Measurements from ENCODE around the gene ANHX.

Gene ANHX

DNA sequence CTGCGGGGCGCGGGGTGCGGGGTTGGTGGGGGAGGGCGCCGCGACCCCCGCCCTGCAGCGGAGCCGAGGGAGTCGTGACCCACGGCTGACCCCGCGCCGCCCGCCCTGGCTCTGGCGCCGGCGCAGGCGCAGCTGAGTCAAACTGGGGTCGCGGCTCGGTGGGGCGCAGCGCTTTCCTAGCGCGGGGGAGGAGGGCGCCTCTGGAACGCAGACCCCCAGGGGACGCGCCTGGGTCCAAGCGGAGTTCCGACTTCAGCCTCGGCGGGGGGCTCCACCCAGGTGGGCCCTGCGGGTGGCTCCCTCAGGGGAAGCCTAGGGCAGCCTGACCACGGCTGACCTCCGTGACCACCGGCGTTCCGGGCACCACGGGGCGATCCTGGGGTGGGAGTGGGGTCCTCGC, 467 bp upstream of the ANHX start:
- no peak overlapping the region for H3K4me3 ChIP-seq (ENCODE audit: low read depth, low read length)
- CTCF ChIA-PET: no interaction called here
- no peak for DNase-seq (ENCODE audit: low read depth, low spot score)
- POLR2A ChIA-PET: no interaction called here
- TF ChIP-seq, protein P1, sequence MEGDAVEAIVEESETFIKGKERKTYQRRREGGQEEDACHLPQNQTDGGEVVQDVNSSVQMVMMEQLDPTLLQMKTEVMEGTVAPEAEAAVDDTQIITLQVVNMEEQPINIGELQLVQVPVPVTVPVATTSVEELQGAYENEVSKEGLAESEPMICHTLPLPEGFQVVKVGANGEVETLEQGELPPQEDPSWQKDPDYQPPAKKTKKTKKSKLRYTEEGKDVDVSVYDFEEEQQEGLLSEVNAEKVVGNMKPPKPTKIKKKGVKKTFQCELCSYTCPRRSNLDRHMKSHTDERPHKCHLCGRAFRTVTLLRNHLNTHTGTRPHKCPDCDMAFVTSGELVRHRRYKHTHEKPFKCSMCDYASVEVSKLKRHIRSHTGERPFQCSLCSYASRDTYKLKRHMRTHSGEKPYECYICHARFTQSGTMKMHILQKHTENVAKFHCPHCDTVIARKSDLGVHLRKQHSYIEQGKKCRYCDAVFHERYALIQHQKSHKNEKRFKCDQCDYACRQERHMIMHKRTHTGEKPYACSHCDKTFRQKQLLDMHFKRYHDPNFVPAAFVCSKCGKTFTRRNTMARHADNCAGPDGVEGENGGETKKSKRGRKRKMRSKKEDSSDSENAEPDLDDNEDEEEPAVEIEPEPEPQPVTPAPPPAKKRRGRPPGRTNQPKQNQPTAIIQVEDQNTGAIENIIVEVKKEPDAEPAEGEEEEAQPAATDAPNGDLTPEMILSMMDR (IDR thresholded peaks at IDR 0.05; ENCODE audit: insufficient read depth, low read length, missing control alignments): no peak

DNA sequence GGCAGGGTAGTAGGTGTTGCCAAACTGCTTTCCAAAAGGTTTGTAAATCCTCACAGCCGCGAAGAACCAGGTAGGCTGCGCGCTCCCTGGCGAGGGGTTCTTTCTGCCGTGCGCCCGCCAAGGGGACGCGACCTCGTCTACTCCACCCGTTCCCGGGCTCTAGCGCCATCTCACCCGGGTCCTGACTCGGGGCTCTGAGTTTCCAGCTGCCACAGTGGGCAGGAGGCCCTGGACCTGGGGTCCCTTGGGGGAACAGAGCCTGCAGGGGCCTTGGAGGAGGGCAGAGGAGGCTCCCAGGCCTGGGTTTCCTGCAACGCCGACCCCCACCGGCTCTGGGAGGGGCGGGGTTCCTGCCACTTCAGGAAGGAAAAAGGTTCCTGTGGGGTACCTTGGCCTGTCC, 706 bp downstream of the ANHX start:
- TF ChIP-seq, protein P1 (IDR thresholded peaks at IDR 0.05; ENCODE audit: insufficient read depth, low read length, missing control alignments): no peak
- no peak for DNase-seq (ENCODE audit: low read depth, low spot score)
- ChIA-PET POLR2A (no interaction called here), CTCF (no interaction called here)
- H3K4me3 ChIP-seq (ENCODE audit: low read depth, low read length): no peak overlapping the region

DNA sequence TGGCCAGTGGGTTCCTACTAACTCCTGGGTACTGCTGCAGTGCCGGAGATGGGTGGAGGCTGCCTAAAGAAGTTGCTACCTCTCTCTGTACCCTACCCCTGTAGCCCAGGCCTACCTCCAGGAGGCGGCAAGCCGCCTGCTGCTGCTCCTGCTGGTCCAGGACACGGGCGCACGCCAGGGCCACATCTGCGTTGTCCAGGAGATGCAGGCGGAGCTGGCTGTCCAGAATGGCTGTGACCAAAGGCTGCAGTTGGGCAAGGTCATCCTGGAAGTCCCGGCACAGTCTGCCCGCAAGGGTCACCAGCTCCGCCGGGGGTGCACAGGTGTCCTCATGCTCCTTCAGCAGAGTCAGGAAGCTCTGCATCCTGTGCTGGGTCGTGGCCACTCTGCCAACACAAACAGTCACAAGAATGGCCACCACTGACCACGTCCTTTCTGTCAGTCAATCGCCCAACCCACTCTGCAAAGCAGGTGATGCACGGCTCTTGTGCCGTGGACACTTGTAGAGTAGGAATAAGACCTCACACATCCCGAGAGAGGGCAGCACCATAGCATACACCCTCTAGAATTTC, 1.6 kb downstream of the ANHX start:
- ChIA-PET POLR2A (no interaction called here), CTCF (no interaction called here)
- TF ChIP-seq, protein P1 (IDR thresholded peaks at IDR 0.05; ENCODE audit: insufficient read depth, low read length, missing control alignments): no peak
- no peak overlapping the region for H3K4me3 ChIP-seq (ENCODE audit: low read depth, low read length)
- no peak for DNase-seq (ENCODE audit: low read depth, low spot score)

DNA sequence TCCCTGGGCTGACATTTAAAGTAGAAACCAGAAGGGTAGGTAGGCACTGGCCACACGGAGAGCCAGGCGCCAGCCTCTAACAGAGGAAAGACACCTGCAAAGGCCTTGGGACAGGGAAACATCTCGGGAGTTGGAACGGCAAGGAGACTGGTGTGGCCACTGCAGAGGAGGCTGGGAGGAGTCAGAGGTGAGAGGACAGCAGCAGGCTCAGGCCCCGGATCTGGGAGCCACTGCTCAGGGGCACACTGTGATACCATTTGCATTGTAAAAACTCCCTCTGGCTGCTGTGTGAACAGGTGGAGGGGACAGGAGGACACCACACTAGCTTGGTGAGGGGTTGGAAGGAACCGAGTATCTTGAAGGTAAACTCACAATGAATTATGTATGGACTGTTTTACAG, 2.7 kb downstream of the ANHX start:
- POLR2A ChIA-PET: no interaction called here
- TF ChIP-seq, protein P1 (IDR thresholded peaks at IDR 0.05; ENCODE audit: insufficient read depth, low read length, missing control alignments): no peak
- no peak overlapping the region for H3K4me3 ChIP-seq (ENCODE audit: low read depth, low read length)
- CTCF ChIA-PET: no interaction called here
- DNase-seq (ENCODE audit: low read depth, low spot score): no peak

DNA sequence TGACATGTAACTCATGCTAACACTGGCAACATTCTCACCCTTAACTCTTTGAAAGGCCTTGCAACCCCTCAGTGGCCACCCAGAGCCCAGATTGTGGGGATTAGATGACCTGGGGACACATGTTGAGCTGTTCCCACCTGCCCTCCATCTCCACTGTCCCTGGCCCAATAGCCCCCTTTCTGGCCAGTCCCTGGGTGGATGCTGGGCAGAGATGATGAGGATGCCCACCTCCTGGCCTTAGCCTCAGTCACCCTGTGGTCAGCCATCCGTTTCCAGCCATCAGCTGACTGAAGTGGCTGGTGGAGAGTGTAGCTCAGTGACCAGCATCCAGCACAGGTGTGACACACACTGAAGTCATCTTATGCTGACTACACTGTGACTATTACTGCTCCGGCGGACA, 4.7 kb downstream of the ANHX start:
- ChIA-PET POLR2A (no interaction called here), CTCF (no interaction called here)
- DNase-seq (ENCODE audit: low read depth, low spot score): no peak
- no peak overlapping the region for H3K4me3 ChIP-seq (ENCODE audit: low read depth, low read length)
- TF ChIP-seq, protein P1 (IDR thresholded peaks at IDR 0.05; ENCODE audit: insufficient read depth, low read length, missing control alignments): no peak

DNA sequence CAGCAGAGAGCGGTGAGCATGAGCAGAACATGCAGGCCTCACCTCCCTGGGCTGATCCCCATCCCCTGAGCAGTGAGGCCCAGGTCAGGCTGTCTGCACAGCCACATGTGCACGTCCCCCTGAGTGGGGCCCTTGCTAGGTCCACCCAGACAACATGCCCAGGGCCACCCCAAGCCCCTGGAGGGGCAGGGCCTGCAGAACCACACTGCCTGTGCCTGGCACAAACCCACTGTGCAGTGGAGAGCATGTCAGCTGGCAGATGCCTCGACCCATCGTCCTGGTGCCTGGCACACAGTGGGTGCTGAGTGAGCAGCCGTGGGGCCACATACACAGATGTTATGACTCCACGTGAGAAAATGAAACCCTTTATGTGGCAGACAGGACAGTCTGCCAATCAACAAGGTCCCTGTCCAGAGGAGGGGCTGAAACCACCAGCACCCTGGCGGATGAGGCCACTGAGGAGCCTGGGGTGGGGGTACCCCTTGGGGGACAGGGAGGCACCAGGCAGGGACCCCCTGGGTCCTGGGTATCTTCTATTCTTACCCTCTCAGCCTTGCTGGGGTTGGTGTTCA, 8.3 kb downstream of the ANHX start:
- DNase-seq (ENCODE audit: low read depth, low spot score): no peak
- ChIA-PET POLR2A (no interaction called here), CTCF (no interaction called here)
- no peak overlapping the region for H3K4me3 ChIP-seq (ENCODE audit: low read depth, low read length)
- TF ChIP-seq, protein P1 (IDR thresholded peaks at IDR 0.05; ENCODE audit: insufficient read depth, low read length, missing control alignments): no peak

Data from AG04449 (cell line).